GM21447 (cell line): Measurements from ENCODE around the gene MYCBP.
"Not testable (repeated sequence)": the region's sequence is repeated elsewhere in the genome, so short reads cannot be mapped to it uniquely, and the experiment has no call there.

Source experiments
- ATAC-seq: cut with Tn5 transposase; IDR thresholded peaks from one replicate; pipeline ENCODE4 v1.9.1; 2021; ENCODE audit not compliant: unreplicated experiment

MYCBP gene

GRCh38 chr1:38870996-38871395 is 2.2 kb downstream of the MYCBP start:
- no peak for ATAC-seq

DNA sequence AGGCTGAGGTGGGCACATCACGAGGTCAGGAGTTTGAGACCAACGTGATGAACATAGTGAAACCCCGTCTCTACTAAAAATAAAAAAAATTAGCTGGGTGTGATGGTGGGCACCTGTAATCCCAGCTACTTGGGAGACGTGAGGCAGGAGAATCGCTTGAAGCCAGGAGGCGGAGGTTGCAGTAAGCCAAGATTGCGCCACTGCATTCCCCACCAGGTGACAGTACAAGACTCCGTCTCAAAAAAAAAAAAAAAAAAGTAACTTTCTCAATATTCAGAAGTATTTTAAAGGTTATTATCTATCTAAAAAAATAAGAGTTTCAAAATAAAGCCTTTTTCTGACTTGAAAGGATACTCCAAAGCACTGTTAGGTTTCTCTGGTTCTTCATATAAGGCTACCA is 5.9 kb downstream of the MYCBP start:
- ATAC-seq = no peak

DNA sequence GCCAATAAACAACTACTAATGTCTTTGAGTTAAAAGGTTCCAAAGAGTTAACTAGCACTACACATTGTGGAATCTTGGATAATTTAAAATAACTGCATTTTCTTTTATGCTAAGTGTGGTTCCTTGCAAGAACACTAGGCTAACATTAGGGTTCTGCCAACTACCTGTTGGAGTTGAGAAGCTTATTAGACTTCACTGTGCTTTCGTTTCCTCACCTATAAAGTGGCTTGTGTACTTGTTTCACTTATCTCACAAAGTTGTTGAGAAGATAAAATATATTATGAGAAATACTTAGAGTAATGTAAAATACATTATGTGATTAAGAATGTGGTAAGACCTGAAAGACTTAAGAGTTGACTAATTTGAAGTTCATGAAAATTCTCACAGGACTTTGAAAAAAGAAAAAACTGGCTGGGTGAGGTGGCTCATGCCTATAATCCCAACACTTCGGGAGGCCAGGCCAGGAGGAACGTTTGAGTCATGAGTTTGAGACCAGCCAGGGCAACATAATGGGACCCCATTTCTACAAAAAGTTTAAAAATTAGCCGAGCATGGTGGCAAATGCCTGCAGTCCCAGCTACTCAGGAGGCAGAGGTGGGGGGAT is 7.9 kb downstream of the MYCBP start:
- ATAC-seq = no peak

DNA sequence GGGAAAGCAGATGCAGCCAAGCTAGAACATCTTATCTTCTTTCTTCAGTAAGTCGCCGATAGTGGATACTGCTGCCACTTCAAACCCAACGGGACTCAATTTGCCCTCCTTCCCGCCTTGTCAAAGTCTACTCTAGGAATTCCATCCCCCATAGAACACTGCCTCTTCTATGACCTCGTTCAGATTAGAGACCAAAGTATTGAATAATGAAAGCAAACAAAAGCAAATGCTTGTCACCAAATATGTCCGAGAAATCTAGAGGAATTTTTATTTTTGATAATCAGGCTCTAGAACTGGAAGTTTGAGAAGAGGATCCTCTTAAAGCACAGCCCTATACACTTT is 12.7 kb downstream of the MYCBP start:
- ATAC-seq = no peak

GRCh38 chr1:38859561-38860453 is 13.3 kb downstream of the MYCBP start, which contains the start of gene RRAGC:
RRAGC (minus strand) TSS chr1:38859772; CDS start chr1:38859646, 126 bp downstream.
- peak; percentile 90 for ATAC-seq

- ATAC-seq = peak; percentile 39
Measured at GRCh38 chr1:38858833-38859560, 14.2 kb downstream of the MYCBP start.

GRCh38 chr1:38852780-38853179 is 20.4 kb downstream of the MYCBP start:
- no peak for ATAC-seq

DNA sequence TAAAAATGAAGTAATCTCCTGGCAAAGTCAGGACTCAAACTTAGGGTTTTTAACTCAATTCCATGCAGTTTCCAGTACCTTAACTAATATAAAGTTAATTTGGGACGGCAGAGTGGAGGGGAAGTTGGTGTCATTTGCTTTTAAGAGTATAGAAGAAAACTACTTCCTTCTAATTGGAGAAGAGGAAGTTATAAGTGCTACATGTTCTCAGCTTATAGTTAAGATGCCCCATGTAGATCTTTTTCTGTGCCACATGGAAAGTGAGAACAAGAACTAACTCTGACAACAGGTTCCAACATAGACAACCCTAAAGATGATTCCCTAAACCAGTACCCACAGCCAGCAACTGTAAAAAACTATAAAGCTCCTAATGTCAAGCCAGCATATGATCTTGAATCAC is 25.1 kb downstream of the MYCBP start:
- no peak for ATAC-seq

GRCh38 chr1:38846210-38846609 is 26.9 kb downstream of the MYCBP start:
- no peak for ATAC-seq

- ATAC-seq = not testable (repeated sequence)
Measured at GRCh38 chr1:38845088-38845487, 28.1 kb downstream of the MYCBP start.

DNA sequence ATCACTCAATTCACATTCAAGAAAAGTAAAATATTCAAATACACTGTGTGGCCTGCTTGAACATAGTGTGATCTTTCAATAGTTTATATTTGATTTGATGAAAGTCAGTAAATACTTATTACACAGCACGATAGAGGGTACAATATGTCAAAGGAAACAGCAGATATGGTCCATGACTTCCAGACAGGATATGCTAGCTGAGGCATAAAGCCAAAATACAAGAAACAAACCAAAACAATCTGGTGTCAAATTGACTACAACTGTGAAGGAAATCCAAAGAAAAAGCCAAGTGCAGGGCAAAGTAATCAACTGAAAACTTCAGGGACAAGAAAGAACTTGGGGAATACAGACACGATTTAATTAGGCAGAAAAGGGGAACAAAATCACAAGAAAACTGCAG is 32.9 kb downstream of the MYCBP start:
- ATAC-seq = no peak

- no peak for ATAC-seq
Measured at GRCh38 chr1:38839363-38839762, 33.8 kb downstream of the MYCBP start.

DNA sequence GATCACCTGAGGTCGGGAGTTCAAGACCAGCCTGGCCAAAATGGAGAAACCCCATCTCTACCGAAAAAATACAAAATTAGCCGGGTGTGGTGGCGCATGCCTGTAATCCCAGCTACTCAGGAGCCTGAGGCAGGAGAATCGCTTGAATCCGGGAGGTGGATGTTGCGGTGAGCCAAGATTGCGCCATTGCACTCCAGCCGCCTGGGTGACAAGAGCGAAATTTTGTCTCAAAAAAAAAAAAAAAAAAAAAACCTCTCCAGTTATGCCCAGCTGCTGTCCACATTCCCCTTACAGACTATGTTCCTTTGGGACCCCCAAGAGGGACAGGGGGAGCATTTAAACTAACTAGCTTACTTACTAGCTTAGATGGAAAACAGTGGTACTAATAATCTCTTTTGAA is 36.8 kb downstream of the MYCBP start:
- ATAC-seq = not testable (repeated sequence)

GRCh38 chr1:38834937-38835827 is 38.0 kb downstream of the MYCBP start:
- ATAC-seq = no peak

GRCh38 chr1:38834221-38834782 is 38.8 kb downstream of the MYCBP start:
- ATAC-seq = no peak

- ATAC-seq = no peak
Measured at GRCh38 chr1:38833146-38833545, 40.0 kb downstream of the MYCBP start.

DNA sequence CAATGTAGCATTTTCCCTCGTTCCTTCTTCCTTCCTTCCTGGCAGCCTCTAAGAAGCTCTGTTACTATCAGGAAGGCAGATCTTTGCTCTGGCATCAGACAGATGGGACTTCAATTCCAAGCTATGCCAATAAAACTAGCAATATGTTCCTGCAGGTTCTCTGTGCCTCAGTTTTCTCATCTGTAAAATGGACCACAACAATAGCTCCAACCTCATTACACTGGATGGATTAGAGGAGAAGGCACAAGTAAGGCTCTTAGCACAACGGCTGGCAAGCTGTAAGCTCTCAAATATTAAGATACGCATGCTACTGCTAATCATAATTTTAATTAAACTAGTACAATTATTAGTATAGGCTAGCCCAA is 40.8 kb downstream of the MYCBP start:
- no peak for ATAC-seq

GRCh38 chr1:38831731-38832369 is 41.3 kb downstream of the MYCBP start:
- no peak for ATAC-seq

GRCh38 chr1:38829368-38829767 is 43.8 kb downstream of the MYCBP start:
- ATAC-seq = no peak

GRCh38 chr1:38827318-38827717 is 45.8 kb downstream of the MYCBP start:
- ATAC-seq = no peak
